ENCODE data around the gene PPP2R5E. TPM values are rescaled to one million over a fixed set of nuclear protein-coding genes. Genes with fewer than 3 reads are reported as not detected.

PPP2R5E gene
- total RNA-seq, 1 experiment from 2014 or later = 47.2 TPM

DNA sequence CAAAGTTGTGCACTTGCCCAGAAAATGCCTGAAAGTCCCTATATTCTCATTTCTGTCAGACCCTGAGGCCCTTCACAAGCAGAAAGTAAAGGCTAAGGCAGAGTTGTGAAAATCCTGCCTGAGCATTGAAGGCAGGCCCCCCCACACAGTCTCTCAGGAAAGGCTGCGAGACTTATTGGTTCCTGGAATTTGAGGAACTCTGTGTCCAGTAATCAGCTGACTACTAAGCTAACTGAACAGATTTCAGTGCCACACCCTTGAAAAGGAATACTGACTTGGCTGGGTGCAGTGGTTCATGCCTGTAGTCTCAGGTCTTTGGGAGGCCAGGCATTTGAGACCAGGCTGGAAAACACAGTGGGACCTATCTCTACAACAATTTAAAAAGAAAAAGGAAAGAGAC is 21.1 kb upstream of the PPP2R5E start:
- BruUV-seq (replicated peaks) = no TSS peak
- ATAC-seq (no peak), DNase-seq (ENCODE audit: low read depth, low spot score) (no peak)
- Histone ChIP-seq H3K27ac (ENCODE audit: low read length) (no peak overlapping the region), H3K4me3 (ENCODE audit: low read depth in 2 of 2, low read length in 2 of 2) (no peak overlapping the region), H3K4me1 (ENCODE audit: control insufficient read depth, insufficient read depth, low read length) (no peaks in the 10 kb centered on the region), H3K9me3 (ENCODE audit: control insufficient read depth, insufficient read depth, low read depth, low read length) (no peaks in the 10 kb centered on the region), H3K36me3 (ENCODE audit: control insufficient read depth, insufficient read depth, low read length) (no peaks in the 10 kb centered on the region), H3K27me3 (ENCODE audit: control insufficient read depth, insufficient read depth, low read length) (no peaks in the 10 kb centered on the region)
- in situ Hi-C loops (cut with HindIII; ENCODE audit: low pct_unique_long_range_greater_than_20kb, low sequenced_read_pairs) (no loop called here), intact Hi-C loops (cut with micrococcal nuclease; ENCODE audit: unreplicated experiment) (no loop called here)
- ChIA-PET CTCF (no interaction called here), POLR2A (interaction anchor here (0.7 kb wide), 1 partner anchor 288 kb away, joined by 8 read pairs; no protein-coding TSS in a partner anchor)
- TF ChIP-seq, protein P1, sequence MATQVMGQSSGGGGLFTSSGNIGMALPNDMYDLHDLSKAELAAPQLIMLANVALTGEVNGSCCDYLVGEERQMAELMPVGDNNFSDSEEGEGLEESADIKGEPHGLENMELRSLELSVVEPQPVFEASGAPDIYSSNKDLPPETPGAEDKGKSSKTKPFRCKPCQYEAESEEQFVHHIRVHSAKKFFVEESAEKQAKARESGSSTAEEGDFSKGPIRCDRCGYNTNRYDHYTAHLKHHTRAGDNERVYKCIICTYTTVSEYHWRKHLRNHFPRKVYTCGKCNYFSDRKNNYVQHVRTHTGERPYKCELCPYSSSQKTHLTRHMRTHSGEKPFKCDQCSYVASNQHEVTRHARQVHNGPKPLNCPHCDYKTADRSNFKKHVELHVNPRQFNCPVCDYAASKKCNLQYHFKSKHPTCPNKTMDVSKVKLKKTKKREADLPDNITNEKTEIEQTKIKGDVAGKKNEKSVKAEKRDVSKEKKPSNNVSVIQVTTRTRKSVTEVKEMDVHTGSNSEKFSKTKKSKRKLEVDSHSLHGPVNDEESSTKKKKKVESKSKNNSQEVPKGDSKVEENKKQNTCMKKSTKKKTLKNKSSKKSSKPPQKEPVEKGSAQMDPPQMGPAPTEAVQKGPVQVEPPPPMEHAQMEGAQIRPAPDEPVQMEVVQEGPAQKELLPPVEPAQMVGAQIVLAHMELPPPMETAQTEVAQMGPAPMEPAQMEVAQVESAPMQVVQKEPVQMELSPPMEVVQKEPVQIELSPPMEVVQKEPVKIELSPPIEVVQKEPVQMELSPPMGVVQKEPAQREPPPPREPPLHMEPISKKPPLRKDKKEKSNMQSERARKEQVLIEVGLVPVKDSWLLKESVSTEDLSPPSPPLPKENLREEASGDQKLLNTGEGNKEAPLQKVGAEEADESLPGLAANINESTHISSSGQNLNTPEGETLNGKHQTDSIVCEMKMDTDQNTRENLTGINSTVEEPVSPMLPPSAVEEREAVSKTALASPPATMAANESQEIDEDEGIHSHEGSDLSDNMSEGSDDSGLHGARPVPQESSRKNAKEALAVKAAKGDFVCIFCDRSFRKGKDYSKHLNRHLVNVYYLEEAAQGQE (IDR thresholded peaks at IDR 0.05; ENCODE audit: insufficient read depth in 1 of 2, low read depth in 2 of 2, low read length in 1 of 2) = no peak
- TF ChIP-seq POLR2AphosphoS5 (IDR thresholded peaks at IDR 0.05; ENCODE audit: low read depth, low read length) (no peak), SIN3A (IDR thresholded peaks at IDR 0.05; ENCODE audit: borderline replicate concordance, insufficient read depth, low read depth, low read length) (no peak), TCF7L2 (IDR thresholded peaks at IDR 0.05; ENCODE audit: low read depth, low read length) (no peak)
- TF ChIP-seq, protein P2, sequence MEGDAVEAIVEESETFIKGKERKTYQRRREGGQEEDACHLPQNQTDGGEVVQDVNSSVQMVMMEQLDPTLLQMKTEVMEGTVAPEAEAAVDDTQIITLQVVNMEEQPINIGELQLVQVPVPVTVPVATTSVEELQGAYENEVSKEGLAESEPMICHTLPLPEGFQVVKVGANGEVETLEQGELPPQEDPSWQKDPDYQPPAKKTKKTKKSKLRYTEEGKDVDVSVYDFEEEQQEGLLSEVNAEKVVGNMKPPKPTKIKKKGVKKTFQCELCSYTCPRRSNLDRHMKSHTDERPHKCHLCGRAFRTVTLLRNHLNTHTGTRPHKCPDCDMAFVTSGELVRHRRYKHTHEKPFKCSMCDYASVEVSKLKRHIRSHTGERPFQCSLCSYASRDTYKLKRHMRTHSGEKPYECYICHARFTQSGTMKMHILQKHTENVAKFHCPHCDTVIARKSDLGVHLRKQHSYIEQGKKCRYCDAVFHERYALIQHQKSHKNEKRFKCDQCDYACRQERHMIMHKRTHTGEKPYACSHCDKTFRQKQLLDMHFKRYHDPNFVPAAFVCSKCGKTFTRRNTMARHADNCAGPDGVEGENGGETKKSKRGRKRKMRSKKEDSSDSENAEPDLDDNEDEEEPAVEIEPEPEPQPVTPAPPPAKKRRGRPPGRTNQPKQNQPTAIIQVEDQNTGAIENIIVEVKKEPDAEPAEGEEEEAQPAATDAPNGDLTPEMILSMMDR (IDR thresholded peaks at IDR 0.05) = no peak

DNA sequence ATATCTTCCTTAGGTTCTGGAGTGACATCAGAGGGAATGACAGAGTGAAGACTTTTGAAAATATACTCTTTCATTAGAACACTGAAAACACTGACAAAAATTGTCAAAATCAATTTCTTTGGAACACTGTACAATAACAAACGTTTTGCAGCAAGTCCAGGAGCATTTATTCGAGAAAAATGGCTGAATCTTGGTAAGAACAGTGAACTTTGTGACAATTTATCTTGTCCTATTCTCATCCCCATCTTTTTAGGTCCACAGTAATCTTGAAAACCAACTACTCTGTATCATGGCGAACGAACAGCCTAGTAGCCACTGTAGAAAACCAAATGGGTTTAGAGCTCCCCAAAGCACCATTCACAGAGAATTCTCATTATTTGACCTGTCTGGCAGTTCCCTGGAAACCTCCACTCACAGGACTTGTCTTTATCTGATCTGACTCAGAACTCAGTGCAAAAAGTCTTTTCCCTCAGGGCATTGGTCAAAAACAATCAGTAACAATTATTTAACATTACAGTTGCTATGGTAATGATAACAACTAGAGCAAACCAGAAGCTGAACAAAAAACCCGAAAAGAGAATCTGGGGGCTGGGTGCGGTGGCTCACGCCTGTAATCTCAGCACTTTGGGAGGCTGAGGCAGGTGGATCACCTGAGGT is 20.3 kb upstream of the PPP2R5E start:
- BruUV-seq (replicated peaks) = no TSS peak
- no peak; the same call in 1 of the 2 replicates for ATAC-seq
- no peaks in the 10 kb centered on the region for H3K36me3 ChIP-seq (ENCODE audit: control insufficient read depth, insufficient read depth, low read length)
- H3K9me3 ChIP-seq (ENCODE audit: control insufficient read depth, insufficient read depth, low read depth, low read length) = no peaks in the 10 kb centered on the region
- no peaks in the 10 kb centered on the region for H3K4me1 ChIP-seq (ENCODE audit: control insufficient read depth, insufficient read depth, low read length)
- in situ Hi-C loops (cut with HindIII; ENCODE audit: low pct_unique_long_range_greater_than_20kb, low sequenced_read_pairs) = no loop called here
- H3K27me3 ChIP-seq (ENCODE audit: control insufficient read depth, insufficient read depth, low read length) = no peaks in the 10 kb centered on the region
- no peak for TF ChIP-seq SIN3A (IDR thresholded peaks at IDR 0.05; ENCODE audit: borderline replicate concordance, insufficient read depth, low read depth, low read length)
- no peak for TF ChIP-seq TCF7L2 (IDR thresholded peaks at IDR 0.05; ENCODE audit: low read depth, low read length)
- no peak for TF ChIP-seq POLR2AphosphoS5 (IDR thresholded peaks at IDR 0.05; ENCODE audit: low read depth, low read length)
- TF ChIP-seq, protein P1 (IDR thresholded peaks at IDR 0.05; ENCODE audit: insufficient read depth in 1 of 2, low read depth in 2 of 2, low read length in 1 of 2) = no peak
- TF ChIP-seq, protein P2 (IDR thresholded peaks at IDR 0.05) = no peak
- CTCF ChIA-PET = no interaction called here
- intact Hi-C loops (cut with micrococcal nuclease; ENCODE audit: unreplicated experiment) = no loop called here
- DNase-seq (ENCODE audit: low read depth, low spot score) = no peak
- POLR2A ChIA-PET = no interaction called here
- H3K4me3 ChIP-seq (ENCODE audit: low read depth in 2 of 2, low read length in 2 of 2) = no peak overlapping the region
- H3K27ac ChIP-seq (ENCODE audit: low read length) = no peak overlapping the region
